CD4-positive, alpha-beta T cell treated with Interleukin-4 for 4 hours (primary cell): ENCODE measurements around the gene SUGT1.
"Not testable (repeated sequence)": the region's sequence is repeated elsewhere in the genome, so short reads cannot be mapped to it uniquely, and the experiment has no call there.

Source experiments
- DNase-seq: peaks from one replicate; pipeline ENCODE4 v3.0.0-alpha.2; 2020

SUGT1 gene

GRCh38 chr13:52670726-52671125 is 18.1 kb downstream of the SUGT1 start:
- no peak for DNase-seq

GRCh38 chr13:52673465-52673864 is 20.8 kb downstream of the SUGT1 start:
- no peak for DNase-seq

- no peak for DNase-seq
Measured at GRCh38 chr13:52677823-52678222, 25.2 kb downstream of the SUGT1 start.

GRCh38 chr13:52685806-52686205 is 33.2 kb downstream of the SUGT1 start:
- not testable (repeated sequence) for DNase-seq

- DNase-seq, result no peak
Measured at GRCh38 chr13:52686376-52686775, 33.7 kb downstream of the SUGT1 start.

GRCh38 chr13:52695856-52696255 is 43.2 kb downstream of the SUGT1 start:
- DNase-seq, result no peak

- no peak for DNase-seq
Measured at GRCh38 chr13:52696566-52696965, 43.9 kb downstream of the SUGT1 start.

- DNase-seq, result no peak
Measured at GRCh38 chr13:52701728-52702465, 49.3 kb downstream of the SUGT1 start.

GRCh38 chr13:52703482-52703881 is 50.8 kb downstream of the SUGT1 start:
- DNase-seq, result no peak

- no peak for DNase-seq
Measured at GRCh38 chr13:52706081-52706480, 53.4 kb downstream of the SUGT1 start.

- no peak for DNase-seq
Measured at GRCh38 chr13:52707375-52707774, 54.7 kb downstream of the SUGT1 start.

GRCh38 chr13:52708266-52708665 is 55.6 kb downstream of the SUGT1 start:
- DNase-seq, result not testable (repeated sequence)

- DNase-seq, result no peak
Measured at GRCh38 chr13:52711286-52711685, 58.6 kb downstream of the SUGT1 start.

GRCh38 chr13:52712385-52712784 is 59.7 kb downstream of the SUGT1 start:
- DNase-seq, result no peak

GRCh38 chr13:52713894-52714293 is 61.3 kb downstream of the SUGT1 start:
- DNase-seq, result no peak

GRCh38 chr13:52720904-52721303 is 68.3 kb downstream of the SUGT1 start:
- not testable (repeated sequence) for DNase-seq

GRCh38 chr13:52721356-52721755 is 68.7 kb downstream of the SUGT1 start:
- not testable (repeated sequence) for DNase-seq

- DNase-seq, result no peak
Measured at GRCh38 chr13:52723181-52723580, 70.5 kb downstream of the SUGT1 start.

GRCh38 chr13:52725302-52725701 is 72.7 kb downstream of the SUGT1 start:
- DNase-seq, result no peak

GRCh38 chr13:52726258-52726657 is 73.6 kb downstream of the SUGT1 start:
- no peak for DNase-seq

- DNase-seq, result no peak
Measured at GRCh38 chr13:52734075-52734623, 81.5 kb downstream of the SUGT1 start.

GRCh38 chr13:52736891-52737290 is 84.3 kb downstream of the SUGT1 start:
- no peak for DNase-seq

- no peak for DNase-seq
Measured at GRCh38 chr13:52737451-52737850, 84.8 kb downstream of the SUGT1 start.

GRCh38 chr13:52737965-52738364 is 85.3 kb downstream of the SUGT1 start:
- DNase-seq, result no peak
